GM21367 (cell line): ENCODE measurements around the gene SEC63.
"Not testable (repeated sequence)": the region's sequence is repeated elsewhere in the genome, so short reads cannot be mapped to it uniquely, and the experiment has no call there.

Experiments
- ATAC-seq: cut with Tn5 transposase; IDR thresholded peaks from one replicate; pipeline ENCODE4 v1.9.1; 2021; ENCODE audit not compliant: unreplicated experiment

The SEC63 gene

DNA sequence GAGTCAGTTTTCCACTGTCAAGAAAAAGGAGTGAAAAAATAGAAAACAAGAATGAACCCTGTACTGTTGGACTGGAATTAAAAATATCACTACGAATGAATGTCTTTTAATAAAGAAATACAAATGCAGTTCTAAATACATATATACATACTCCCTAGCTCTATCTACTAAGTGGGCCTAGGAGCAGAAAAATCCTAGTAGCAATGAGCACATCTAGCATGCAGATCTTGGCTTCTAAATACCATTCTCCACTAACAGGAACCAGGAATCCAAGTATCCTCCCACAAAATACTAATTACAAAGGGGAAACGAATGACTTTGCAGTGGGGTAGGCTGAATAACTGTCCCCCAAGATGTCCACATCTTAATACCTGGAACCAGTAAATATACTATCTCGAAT is 25.4 kb downstream of the SEC63 start:
- no peak for ATAC-seq

DNA sequence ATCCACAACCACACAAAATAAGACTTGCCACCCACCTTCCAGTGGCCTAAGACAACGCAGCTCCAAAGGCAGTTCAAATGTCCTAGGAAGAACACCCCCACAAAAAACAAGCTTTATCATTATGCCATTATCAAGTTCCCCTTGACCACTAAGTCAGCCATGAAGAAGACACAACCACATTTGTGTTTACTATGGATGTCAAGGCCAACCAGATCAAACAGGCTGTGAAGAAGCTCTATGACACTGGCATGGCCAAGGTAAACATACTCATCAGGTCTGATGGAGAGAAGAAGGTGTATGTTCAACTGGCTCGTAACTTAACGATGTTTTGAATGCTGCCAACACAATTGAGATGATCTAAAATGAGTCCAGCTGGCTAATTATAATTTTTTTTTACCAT is 26.1 kb downstream of the SEC63 start:
- no peak for ATAC-seq

DNA sequence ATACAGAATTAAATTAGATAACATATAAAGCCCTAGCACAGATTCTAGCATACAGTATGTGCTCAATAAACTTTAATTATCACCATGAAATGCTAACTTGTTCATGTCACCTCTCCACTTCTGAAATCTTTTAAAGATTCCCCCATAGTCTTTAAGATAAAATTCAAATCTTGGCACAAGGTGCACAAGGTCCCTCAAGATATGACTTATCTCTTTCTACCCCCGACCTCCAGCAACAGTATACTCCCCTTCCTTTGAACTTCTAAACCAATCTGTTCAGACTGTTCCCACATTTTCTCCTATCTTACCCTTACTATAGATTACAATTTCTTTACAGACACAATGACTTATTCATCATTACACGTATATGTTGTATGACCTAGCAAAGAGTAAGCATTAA is 29.0 kb downstream of the SEC63 start:
- no peak for ATAC-seq

DNA sequence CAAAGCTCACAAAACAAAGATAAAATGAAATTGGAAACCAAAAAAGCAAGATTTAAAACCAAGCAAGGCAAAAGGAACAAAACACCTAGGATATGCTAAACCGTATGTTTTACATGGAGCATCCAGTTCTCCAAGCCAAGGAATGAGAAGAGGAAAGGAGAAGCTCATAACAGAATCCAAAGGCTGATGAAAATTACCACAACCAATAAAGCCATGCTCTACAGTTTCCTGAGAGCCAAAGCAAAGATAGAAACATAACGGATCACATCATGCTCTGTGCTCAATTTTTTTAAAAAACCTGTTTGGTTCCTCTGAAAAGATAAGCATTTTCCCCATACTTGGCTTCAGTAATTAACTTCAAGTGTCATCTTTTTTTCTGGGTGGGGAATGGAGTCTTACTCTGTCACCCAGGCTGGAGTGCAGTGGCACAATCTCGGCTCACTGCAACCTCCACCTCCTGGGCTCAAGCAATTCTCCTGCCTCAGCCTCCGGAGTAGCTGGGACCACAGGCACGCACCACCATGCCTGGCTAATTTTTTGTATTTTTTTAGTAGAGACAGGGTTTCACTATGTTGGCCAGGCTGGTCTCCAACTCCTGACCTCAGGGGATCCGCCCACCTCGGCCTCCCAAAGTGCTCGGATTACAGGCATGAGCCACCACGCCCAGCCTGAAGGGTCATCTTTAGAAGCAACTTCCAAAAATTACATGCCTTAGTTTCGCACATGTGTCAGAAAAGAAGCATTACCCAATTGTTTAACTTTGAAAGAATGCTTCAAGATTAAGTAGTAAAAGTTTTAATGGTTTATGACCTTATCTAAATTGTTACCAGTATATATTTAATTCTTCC is 31.1 kb downstream of the SEC63 start:
- ATAC-seq, result not testable (repeated sequence)

DNA sequence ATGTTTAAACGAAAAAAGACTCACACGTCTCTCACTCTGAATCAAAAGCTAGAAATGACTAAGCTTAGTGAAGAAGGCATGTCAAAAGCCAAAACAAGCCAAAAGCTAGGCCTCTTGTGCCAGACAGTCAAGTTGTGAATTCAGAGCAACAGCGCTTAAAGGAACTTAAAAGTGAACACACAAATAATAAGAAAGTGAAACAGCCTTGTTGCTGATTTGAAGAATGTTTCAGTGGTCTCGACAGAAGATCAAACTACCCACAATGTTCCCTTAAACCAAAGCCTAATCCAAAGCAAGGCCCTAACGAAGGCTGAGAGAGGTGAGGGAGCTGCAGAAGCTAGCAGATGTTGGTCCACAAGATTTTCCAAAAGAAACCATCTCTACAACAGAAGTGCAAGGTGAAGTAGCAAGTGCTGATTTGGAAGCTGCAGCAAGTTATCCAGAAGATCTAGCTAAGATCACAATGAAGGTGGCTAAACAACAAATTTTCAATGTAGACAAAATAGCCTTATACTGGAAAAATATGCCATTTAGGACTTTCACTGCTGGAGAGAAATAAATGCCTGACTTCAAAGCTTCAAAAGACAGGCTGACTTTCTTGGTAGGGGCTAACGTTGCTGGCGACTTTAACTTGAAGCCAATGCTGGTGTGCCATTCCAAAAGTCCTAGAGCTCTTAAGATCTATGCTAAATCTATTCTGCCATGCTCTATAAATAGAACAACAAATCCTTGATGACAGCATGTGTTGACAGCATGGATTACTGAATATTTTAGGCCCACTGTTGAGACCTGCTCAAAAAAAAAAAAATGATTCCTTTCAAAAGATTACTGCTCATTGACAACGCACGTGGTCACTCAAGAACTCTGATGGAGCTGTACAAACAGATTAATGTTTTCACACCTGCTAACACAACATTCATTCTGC is 40.3 kb downstream of the SEC63 start:
- no peak for ATAC-seq

DNA sequence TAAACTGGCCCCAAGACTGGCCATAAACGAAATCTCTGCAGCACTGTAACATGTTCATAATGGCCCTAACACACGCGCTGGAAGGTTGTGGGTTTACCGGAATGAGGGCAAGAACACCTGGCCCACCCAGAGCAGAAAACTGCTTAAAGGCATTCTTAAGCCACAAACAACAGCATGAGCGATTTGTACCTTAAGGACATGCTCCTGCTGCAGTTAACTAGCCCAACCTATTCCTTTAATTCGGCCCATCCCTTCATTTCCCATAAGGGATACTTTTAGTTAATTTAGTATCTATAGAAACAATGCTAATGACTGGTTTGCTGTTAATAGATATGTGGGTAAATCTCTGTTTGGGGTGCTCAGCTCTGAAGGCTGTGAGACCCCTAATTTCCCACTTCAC is 41.0 kb downstream of the SEC63 start:
- ATAC-seq, result not testable (repeated sequence)

DNA sequence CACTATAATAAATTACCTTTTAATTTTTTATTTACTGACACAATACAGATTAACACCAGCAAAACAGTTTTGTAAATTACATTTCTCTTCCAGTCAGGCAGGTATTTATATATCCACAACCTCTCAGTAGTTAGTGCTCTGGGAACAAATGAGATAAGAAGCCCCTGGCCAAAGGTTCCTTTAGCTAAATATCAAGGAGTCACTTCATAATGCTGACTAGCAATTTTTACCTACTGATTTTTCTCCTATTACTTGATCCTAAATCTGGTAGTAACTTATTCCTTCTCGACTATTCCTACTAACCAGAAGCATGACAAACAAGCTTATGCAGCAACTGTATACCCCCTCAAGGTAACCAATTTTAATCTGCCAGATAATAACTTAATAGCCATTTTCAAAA is 46.3 kb downstream of the SEC63 start:
- ATAC-seq, result no peak

DNA sequence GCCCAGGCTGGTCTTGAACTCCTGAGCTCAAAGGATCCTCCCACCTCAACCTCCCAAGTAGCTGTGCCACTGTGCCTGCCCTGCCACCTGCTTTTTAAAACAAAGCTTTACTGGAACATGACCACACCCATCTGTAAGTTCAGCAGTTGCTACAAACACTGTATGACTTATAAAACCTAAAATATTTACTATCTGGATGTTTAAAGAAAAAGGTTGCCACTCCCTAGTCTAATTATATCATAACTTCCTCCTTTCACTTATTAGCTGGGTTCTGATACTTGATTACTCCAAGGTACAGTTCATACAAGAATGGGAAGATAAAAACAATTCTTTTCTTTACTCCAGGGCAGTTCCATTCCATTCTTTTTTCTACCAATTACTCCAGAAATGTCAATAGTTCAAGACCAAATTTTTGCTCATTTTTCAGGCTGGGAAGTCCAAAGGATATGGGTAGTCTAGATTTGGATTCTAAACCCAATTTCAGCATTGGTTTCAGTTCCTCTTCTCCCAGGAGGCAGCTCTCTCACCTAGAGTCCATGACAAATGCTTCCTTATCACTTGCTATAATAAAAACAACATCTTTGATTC is 63.1 kb downstream of the SEC63 start:
- peak; percentile 55 for ATAC-seq

DNA sequence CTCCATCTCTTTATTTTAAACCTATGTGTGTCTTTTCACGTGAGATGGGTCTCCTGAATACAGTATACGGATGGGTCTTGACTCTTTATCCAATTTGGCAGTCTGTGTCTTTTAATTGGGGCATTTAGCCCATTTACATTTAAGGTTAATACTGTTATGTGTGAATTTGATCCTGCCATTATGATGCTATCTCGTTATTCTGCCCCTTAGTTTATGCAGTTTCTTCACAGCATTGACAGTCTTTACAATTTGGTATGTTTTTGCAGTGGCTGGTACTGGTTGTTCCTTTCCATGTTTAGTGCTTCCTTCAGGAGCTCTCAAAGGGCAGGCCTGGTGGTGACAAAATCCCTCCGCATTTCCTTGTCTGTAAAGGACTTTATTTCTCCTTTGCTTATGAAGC is 67.6 kb downstream of the SEC63 start:
- not testable (repeated sequence) for ATAC-seq

DNA sequence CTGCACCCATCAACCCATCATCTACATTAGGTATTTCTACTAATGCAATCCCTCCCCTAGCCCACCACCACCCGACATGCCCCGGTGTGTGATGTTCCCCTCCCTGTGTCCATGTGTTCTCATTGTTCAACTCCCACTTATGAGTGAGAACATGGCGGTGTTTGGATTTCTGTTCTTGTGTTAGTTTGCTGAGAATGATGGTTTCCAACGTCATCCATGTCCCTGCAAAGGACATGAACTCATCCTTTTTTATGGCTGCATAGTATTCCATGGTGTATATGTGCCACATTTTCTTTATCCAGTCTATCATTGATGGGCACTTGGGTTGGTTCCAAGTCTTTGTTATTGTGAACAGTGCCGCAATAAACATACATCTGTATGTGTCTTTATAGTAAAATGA is 72.1 kb downstream of the SEC63 start:
- ATAC-seq, result not testable (repeated sequence)

DNA sequence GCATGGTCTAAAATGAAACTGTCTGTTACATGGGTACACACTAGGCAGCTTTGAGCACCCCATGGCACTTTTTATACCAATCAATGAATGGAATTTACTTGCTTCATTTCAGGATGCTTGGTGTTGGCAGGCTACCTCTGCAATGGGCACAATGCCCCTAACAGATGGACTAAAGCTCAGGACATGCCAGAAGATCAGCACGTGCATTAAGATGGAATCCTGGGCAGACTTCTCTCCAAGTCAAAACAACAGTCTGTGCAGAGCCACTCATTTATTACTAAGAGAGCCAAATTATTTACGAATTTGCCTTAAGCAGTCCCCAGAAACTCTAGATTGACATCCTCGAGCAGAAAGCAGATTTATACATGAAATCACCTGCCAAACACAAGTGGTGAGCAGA is 78.1 kb downstream of the SEC63 start:
- ATAC-seq, result no peak

DNA sequence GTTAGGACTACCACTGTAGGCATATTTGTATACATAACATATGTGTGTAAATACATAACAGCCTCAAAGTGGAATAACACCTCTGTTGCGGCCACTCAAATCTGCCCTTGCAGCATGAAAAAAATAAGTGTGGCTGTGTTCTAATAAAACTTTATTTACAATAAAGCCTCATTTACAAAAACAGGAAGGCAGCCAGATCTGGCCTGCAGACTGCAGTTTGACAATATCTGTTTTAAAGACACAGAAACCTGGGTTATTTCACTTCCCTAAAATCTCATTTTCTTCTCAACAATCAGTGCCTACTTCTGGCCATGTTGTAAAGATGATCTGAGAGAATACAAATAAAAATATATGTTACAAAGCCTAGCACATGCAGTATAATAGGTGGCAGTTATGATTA is 80.0 kb downstream of the SEC63 start:
- ATAC-seq, result no peak

DNA sequence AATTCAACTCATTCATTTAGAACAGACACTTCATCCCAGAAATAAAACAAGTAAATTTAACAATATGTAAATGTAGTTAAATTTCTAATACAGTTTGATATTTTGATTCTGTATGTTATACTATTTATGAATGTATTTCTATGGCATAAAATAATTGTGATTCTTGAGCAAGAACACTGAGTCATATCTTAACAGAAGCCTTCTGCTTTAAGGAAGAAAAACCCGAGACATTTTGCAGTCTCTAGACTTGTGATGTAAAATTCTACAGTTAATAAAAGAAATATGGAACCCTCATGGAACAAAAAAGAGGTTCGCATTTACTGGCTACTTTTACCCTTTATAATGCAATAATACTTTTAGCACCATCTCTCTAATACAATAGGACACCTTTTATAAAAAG is 86.0 kb downstream of the SEC63 start:
- no peak for ATAC-seq

DNA sequence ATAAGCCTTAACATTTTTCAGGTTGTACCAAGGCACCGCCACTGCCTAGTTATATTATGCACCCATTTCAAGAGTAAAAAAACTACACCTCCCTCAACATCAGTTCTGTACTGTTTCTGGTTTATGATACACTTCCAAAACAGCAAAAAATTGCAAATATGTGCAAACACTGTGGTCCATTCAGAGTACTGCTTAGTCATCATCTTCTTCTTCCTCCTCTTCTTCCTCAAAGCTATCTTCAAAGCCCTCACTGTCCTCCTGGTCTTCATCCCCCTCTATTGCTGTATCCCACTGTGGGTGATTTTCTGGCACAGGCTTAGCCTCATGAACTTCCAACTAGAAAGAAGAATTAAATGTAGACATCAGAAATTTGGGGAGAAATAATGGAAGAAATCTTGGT is 86.5 kb downstream of the SEC63 start:
- not testable (repeated sequence) for ATAC-seq

DNA sequence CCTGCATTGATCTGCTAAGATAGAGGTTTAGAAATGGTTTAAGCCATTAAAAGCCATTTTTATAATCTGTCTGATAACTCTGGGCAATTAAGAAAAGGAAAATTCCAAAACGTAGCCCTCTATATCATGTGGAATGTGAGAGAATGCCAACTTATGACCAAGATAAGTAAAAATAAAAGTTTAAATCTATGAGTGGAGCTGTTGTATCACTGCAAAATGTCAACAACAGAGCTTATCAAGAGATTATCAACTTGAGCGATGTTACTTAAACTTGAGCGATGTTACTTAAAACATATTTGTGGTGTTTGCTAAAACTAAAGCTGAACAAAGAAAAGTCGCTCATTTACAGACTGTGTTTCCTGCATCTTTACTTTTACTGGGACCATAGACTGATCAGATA is 87.0 kb downstream of the SEC63 start:
- ATAC-seq, result no peak

DNA sequence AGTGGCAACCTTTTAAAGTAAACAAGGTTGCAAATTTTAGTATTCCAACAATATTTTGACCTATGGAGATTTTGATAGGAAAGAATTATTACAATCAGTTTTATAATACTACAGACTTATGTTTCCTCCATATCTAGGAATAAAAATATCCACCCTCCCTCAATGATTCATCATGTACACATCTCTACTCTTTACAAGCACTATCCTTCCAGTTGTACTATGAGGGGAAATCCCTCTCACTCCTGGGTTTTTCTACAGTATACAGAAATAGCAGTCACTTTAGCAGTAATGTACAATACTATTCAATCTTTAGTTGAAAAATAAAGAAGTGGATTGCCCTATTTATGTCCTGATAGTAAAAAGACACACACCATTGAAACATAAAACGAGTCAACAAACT is 87.6 kb downstream of the SEC63 start:
- ATAC-seq, result no peak

DNA sequence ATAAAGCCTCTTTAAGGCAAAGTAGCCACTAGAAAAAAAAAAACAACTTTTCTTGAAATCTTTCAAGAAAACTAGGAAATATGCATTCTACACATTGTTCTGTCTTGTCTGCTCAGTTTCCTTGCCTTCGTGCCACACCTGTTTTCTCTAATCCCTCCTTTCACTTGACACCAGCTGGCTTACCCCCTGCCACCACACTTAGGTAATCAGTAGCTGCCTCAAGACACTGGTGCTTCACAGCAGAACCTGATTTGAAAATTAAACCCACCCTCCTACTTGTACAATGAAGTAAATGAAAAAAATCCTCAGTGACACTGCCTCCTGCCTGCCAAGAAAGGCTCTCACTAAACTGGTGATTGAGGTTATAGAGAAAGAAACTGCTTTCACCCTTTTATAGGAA is 88.1 kb downstream of the SEC63 start:
- no peak for ATAC-seq

DNA sequence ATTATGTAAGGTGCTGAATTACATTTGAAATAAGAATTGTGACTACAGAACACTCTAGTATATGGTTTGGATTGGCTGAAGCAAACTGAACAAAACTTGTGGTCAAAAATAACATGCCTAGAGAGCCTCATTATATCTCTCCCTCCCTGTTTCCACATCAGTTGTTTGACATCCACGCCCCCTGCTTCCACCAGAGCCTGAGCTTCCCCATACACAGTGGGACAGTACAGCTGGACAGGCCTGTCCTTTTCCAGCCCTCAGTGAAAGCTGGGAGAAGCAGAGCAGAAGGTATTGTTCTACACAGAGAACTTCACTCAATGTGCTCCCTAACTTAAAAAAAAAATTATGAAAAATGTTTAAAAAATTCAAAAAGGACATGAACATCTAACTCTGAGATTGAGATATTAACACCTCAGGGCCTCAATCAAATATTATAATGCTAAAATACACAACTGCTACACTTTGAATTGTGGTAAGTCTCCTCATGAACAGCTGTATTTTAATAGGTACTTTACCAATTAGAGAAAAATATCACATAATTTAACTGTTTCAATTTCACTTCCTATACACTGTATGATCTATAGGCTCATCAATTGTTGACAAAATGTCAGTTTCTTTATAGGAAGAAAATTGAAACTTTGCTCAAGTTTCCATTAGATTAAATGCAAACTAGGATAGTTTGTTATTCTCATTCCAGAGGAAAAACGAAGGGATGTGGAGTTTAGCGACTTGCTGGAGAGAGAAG is 89.0 kb downstream of the SEC63 start:
- no peak for ATAC-seq

DNA sequence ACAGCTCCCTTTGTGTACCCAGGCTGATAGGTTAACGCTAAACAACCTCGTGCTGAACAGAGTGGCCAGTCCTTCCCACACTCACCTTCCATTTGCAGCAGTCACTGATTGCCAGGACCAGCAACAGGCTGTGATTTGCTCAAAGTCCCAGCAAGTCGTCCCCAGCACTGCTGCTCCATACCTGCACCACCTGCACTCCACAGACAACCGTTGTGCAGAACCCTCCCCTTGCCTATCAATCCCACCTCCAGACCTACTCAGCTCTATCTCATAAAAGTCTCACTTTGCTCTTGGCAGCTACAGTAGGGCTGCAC is 90.7 kb downstream of the SEC63 start:
- no peak for ATAC-seq

DNA sequence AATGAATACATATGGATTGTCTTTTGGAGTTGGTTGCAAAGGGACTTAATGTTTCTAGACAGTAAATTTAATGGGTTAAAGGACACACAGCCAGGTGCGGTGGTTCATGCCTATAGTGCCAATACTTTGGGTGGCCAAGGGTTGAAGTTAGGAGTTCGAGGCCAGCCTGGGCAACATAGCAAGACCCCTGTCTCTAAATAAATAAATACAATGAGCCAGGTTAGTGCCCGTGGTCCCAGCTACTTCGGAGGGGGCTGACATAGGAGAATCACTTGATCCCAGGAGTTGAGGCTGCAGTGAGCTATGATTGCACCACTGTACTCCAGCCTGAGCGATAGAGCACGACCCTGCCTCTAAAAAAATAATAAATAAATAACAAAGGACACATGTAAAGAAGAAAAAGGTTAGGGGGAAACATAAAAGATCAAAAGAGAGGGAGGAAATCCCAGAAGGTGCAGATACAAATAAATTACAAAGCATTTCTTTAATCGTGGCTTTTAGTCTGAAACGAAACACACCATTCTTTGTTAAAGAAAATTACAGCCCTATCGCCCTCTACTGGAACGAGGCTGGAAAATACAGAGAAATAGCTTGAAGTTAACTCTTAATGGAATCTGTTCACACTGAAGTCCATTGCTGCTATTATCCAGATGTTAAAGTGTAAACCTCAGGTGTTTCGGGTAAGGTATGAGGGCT is 91.3 kb downstream of the SEC63 start:
- no peak for ATAC-seq
